Sigmoid colon (tissue), 7 donors: Measurements from ENCODE around the gene VASH2. TPM values are rescaled to one million over a fixed set of nuclear protein-coding genes. Genes with fewer than 3 reads are reported as not detected.

Source experiments
- DNase-seq: peaks from one replicate; pipeline ENCODE4 v3.0.0-alpha.2; 2019
- H3K27ac ChIP-seq, 4 donors: fragments of 200-600 bp; sonication (generic); one replicate each; pipeline ENCODE4 v1.5.1; 2016 to 2019; ENCODE audit warnings: mild to moderate bottlenecking in 1 of 4
- H3K27me3 ChIP-seq, 3 donors: fragments of 200-600 bp; sonication (generic); one replicate each; pipeline ENCODE4 v1.5.1; 2019; ENCODE audit warnings: mild to moderate bottlenecking in 1 of 3
- H3K36me3 ChIP-seq, 4 donors: fragments of 200-600 bp; sonication (generic); one replicate each; pipeline ENCODE4 v1.5.1; 2016 to 2019
- H3K4me1 ChIP-seq, 4 donors: fragments of 200-600 bp; sonication (generic); one replicate each; pipeline ENCODE4 v1.5.1; 2017 to 2019
- H3K4me3 ChIP-seq, 4 donors: fragments of 200-600 bp; sonication (generic); one replicate each; pipeline ENCODE4 v1.5.1; 2017 to 2019; ENCODE audit warnings: mild to moderate bottlenecking in 2 of 4, moderate library complexity in 1 of 4
- H3K9me3 ChIP-seq, 4 donors: fragments of 200-600 bp in 3 of 4; sonication (generic) in 3 of 4; one replicate each; pipeline versions ENCODE4 v1.5.1 to v1.6.1; 2013 to 2019
- CTCF ChIP-seq, 4 experiments: fragments of 450-650 bp in 3 of 4; fragments of 200-600 bp in 1 of 4; IDR thresholded peaks; one replicate each; pipeline ENCODE4 v1.5.1; 2016 to 2019; ENCODE audit warnings: antibody characterized with exemption in 4 of 4, mild to moderate bottlenecking in 3 of 4, moderate library complexity in 2 of 4
- EP300 ChIP-seq, 4 donors: sonication (generic); formaldehyde crosslinking; IDR thresholded peaks; one replicate each; pipeline ENCODE4 v1.6.1; 2017; ENCODE audit warnings: antibody characterized with exemption in 4 of 4
- POLR2A ChIP-seq, 2 donors: fragments of 450-650 bp; IDR thresholded peaks; one replicate each; pipeline ENCODE4 v1.6.1; 2016; ENCODE audit warnings: antibody characterized with exemption in 2 of 2, mild to moderate bottlenecking in 2 of 2, moderate library complexity in 2 of 2
- POLR2AphosphoS5 ChIP-seq, 4 donors: sonication (generic); formaldehyde crosslinking; IDR thresholded peaks; one replicate each; pipeline ENCODE4 v1.6.1; 2017; ENCODE audit warnings: antibody characterized with exemption in 4 of 4
- WGBS, 2 donors: extraction: QIAGEN DNeasy Blood & Tissue Kit; methylation state at CpG; one replicate each; pipeline ENCODE4 v1.1.7; 2013; 5-methylcytosine and 5-hydroxymethylcytosine counted together
- intact Hi-C: fragments of 100-400 bp; cut with DNase I; formaldehyde crosslinking; loops from one replicate; pipeline ENCODE4 v1.15.1; 2023
- polyA plus RNA-seq, 3 donors: library from polyadenylated mRNA; stranded (reverse); fragments of 200-250 nt; gene quantifications; one replicate each; pipeline ENCODE4 v1.2.3, GENCODE V29; 2013
- total RNA-seq, 4 donors: library from RNA; depleted of rRNA; stranded (reverse); fragments of >200 nt; gene quantifications; one replicate each; pipeline ENCODE4 v1.1.0, GENCODE V29; 2016
- donor health status: healthy with polysubstance abuse.
- donor health status: Bipolar disorder and iron deficiency.
- donor health status: healthy.

Gene VASH2
- total and polyA plus RNA-seq, 7 donors, result under 0.01 to 2.1 (median 0.27) TPM

- Histone ChIP-seq H3K27me3 (no peaks in the 10 kb centered on the region), H3K9me3 (no peaks in the 10 kb centered on the region), H3K4me1 (no peaks in the 10 kb centered on the region), H3K36me3 (no peaks in the 10 kb centered on the region), H3K27ac (no peak overlapping the region), H3K4me3 (no peak overlapping the region)
- peak; percentile 81 for DNase-seq
- intact Hi-C loops, result no loop called here
- TF ChIP-seq EP300 (IDR thresholded peaks at IDR 0.05) (no peak), CTCF (IDR thresholded peaks at IDR 0.05) (peak in 1 of 4 experiments; percentile 15)
- WGBS, 2 donors, result 81 to 84% methylated on average over 13 of the region's 13 CpGs
These were observed 34.9 kb upstream of the VASH2 start for GRCh38 chr1:212915245-212916091.

- Histone ChIP-seq H3K9me3 (no peaks in the 10 kb centered on the region), H3K27me3 (no peaks in the 10 kb centered on the region), H3K4me1 (no peaks in the 10 kb centered on the region), H3K36me3 (no peaks in the 10 kb centered on the region), H3K27ac (peak overlapping the region in 2 of 4 donors; percentile 3 to 34), H3K4me3 (peak overlapping the region in 1 of 4 donors; percentile 12)
- DNase-seq, result no peak
- intact Hi-C loops, result no loop called here
- TF ChIP-seq CTCF (IDR thresholded peaks at IDR 0.05) (no peak), POLR2A (IDR thresholded peaks at IDR 0.05) (no peak), POLR2AphosphoS5 (IDR thresholded peaks at IDR 0.05) (no peak), EP300 (IDR thresholded peaks at IDR 0.05) (no peak)
- 27% methylated on average over 23 of the region's 23 CpGs for WGBS, 2 donors
These were observed 33.7 kb upstream of the VASH2 start for GRCh38 chr1:212916481-212917133.

- TF ChIP-seq CTCF (IDR thresholded peaks at IDR 0.05) (no peak), POLR2AphosphoS5 (IDR thresholded peaks at IDR 0.05) (no peak), POLR2A (IDR thresholded peaks at IDR 0.05) (no peak), EP300 (IDR thresholded peaks at IDR 0.05) (no peak)
These were observed 33.2 kb upstream of the VASH2 start for GRCh38 chr1:212917134-212917485.

GRCh38 chr1:212917858-212918257 lies 32.5 kb upstream of the VASH2 start:
- Histone ChIP-seq H3K4me1 (peaks cover 0 to 2% (median 0%) of the 10 kb centered on the region in 4 donors), H3K36me3 (no peaks in the 10 kb centered on the region), H3K9me3 (no peaks in the 10 kb centered on the region), H3K4me3 (no peak overlapping the region), H3K27ac (no peak overlapping the region), H3K27me3 (no peaks in the 10 kb centered on the region)
- WGBS, 2 donors, result 88 to 90% methylated on average over 5 of the region's 5 CpGs
- TF ChIP-seq POLR2AphosphoS5 (IDR thresholded peaks at IDR 0.05) (no peak), POLR2A (IDR thresholded peaks at IDR 0.05) (no peak), EP300 (IDR thresholded peaks at IDR 0.05) (no peak), CTCF (IDR thresholded peaks at IDR 0.05) (no peak)
- intact Hi-C loops, result no loop called here
- no peak for DNase-seq

More at GRCh38 chr1:212917134-212917485, 33.2 kb upstream of the VASH2 start:
- intact Hi-C loops, result no loop called here
- Histone ChIP-seq H3K4me3 (no peak overlapping the region), H3K9me3 (no peaks in the 10 kb centered on the region), H3K4me1 (peaks cover 0 to 2% (median 0%) of the 10 kb centered on the region in 4 donors), H3K27me3 (no peaks in the 10 kb centered on the region), H3K27ac (no peak overlapping the region), H3K36me3 (no peaks in the 10 kb centered on the region)
- WGBS, 2 donors, result 54 to 80% methylated on average over 9 of the region's 9 CpGs
- DNase-seq, result no peak
